ENCODE results near the gene TPSD1. TPM values are rescaled to one million over a fixed set of nuclear protein-coding genes. Genes with fewer than 3 reads are reported as not detected.

TPSD1 gene
- total and polyA plus RNA-seq, 2 donors (not counting 3 experiments of a cell fraction or from before 2014, with no cell fraction given): not detected

DNA sequence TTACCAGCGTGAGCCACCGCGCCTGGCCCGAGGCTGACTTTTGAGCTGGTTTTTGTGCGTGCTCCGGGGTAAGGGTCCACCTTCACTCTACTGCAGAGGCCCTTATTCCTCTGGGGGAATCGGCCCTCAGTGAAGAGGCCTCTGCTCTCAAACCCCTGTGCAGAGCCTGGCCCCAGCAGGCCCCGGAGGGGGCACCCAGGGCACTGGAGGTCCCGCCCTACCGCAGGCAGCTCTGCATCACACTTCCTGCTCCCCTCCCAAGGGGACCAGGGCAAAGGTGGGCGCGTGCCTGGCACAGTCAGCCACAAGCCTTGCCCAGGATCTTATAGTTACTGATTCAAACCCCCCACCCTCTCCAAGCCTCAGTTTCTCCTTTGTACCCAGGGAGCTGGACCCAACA, 50.0 kb downstream of the TPSD1 start:
- Histone ChIP-seq H3K4me2 (ENCODE audit: insufficient read depth, low read length) (no peak overlapping the region), H3K36me3 (ENCODE audit: control insufficient read depth in 2 of 2, extremely low read depth in 1 of 2, insufficient read depth in 2 of 2, low read length in 2 of 2) (no peaks in the 10 kb centered on the region)
- dilution Hi-C loops (cut with MboI; ENCODE audit: extremely low pct_ligation_motif_present, low sequenced_read_pairs): no loop called here

More for the DNA sequence above, 50.0 kb downstream of the TPSD1 start:
- no peak for TF ChIP-seq MYC (IDR thresholded peaks at IDR 0.05; ENCODE audit: low read depth, low read length)
- no peak for TF ChIP-seq EZH2 (IDR thresholded peaks at IDR 0.05; ENCODE audit: borderline replicate concordance, low read depth, low read length, severe bottlenecking)
- no peak for TF ChIP-seq FOS (IDR thresholded peaks at IDR 0.05; ENCODE audit: borderline replicate concordance, insufficient read depth, low read length)
- TF ChIP-seq POLR2AphosphoS5 (IDR thresholded peaks at IDR 0.05; ENCODE audit: insufficient read depth, low read depth, low read length): no peak
- TF ChIP-seq POLR2A (IDR thresholded peaks at IDR 0.05; ENCODE audit: low read depth, low read length): no peak
- TF ChIP-seq, protein P1, sequence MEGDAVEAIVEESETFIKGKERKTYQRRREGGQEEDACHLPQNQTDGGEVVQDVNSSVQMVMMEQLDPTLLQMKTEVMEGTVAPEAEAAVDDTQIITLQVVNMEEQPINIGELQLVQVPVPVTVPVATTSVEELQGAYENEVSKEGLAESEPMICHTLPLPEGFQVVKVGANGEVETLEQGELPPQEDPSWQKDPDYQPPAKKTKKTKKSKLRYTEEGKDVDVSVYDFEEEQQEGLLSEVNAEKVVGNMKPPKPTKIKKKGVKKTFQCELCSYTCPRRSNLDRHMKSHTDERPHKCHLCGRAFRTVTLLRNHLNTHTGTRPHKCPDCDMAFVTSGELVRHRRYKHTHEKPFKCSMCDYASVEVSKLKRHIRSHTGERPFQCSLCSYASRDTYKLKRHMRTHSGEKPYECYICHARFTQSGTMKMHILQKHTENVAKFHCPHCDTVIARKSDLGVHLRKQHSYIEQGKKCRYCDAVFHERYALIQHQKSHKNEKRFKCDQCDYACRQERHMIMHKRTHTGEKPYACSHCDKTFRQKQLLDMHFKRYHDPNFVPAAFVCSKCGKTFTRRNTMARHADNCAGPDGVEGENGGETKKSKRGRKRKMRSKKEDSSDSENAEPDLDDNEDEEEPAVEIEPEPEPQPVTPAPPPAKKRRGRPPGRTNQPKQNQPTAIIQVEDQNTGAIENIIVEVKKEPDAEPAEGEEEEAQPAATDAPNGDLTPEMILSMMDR (IDR thresholded peaks at IDR 0.05; ENCODE audit: extremely low read depth in 1 of 2, insufficient read depth in 1 of 2, low read depth in 1 of 2, low read length in 2 of 2): no peak
- no peak for TF ChIP-seq JUN (IDR thresholded peaks at IDR 0.05; ENCODE audit: borderline replicate concordance, insufficient read depth, insufficient read length, low read depth)
- TF ChIP-seq, protein P2, sequence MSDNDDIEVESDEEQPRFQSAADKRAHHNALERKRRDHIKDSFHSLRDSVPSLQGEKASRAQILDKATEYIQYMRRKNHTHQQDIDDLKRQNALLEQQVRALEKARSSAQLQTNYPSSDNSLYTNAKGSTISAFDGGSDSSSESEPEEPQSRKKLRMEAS (IDR thresholded peaks at IDR 0.05; ENCODE audit: insufficient read depth, insufficient read length): no peak
- TF ChIP-seq GATA2 (IDR thresholded peaks at IDR 0.05; ENCODE audit: insufficient read depth, insufficient read length, low read depth, low read length): no peak
- ChIA-PET POLR2A (no interaction called here), CTCF (interaction anchor here (1.0 to 1.6 kb wide), 3 partner anchors 9 to 16 kb away, joined by 3 to 5 read pairs (median 3); no protein-coding TSS in a partner anchor)
- no peak overlapping the region for H3K4me3 ChIP-seq (replicated peaks in 1 of 3; ENCODE audit: insufficient read depth in 1 of 3, low read depth in 1 of 3, low read length in 3 of 3)
- no peaks in the 10 kb centered on the region for H3K27me3 ChIP-seq (ENCODE audit: control insufficient read depth in 2 of 2, insufficient read depth in 2 of 2, low read length in 2 of 2)
- H3K79me2 ChIP-seq (ENCODE audit: control insufficient read depth, insufficient read depth, low read length): peaks cover 10% of the 10 kb centered on the region
- no peaks in the 10 kb centered on the region for H3K9me3 ChIP-seq (replicated peaks; ENCODE audit: control insufficient read depth, insufficient read depth, low read length)
- no peaks in the 10 kb centered on the region for H3K9me1 ChIP-seq (replicated peaks; ENCODE audit: control insufficient read depth, extremely low read depth, insufficient read depth, low read length)
- FAIRE-seq (no peak), DNase-seq (ENCODE audit: low read depth, low spot score) (no peak)
- H3K9ac ChIP-seq (replicated peaks; ENCODE audit: extremely low read depth, insufficient read depth, low read length): no peak overlapping the region
- no peak overlapping the region for H3K27ac ChIP-seq (ENCODE audit: insufficient read depth, low read depth, low read length)
- intact Hi-C loops (cut with micrococcal nuclease): loop anchor here (10.0 kb wide), 2 partner anchors 99 to 479 kb away; partner anchors contain the start of genes NUBP2 and SPSB3
- no peaks in the 10 kb centered on the region for H4K20me1 ChIP-seq (replicated peaks; ENCODE audit: control insufficient read depth, extremely low read depth, insufficient read depth, low read length)
- BruUV-seq (replicated peaks): no TSS peak
- H3K4me1 ChIP-seq (ENCODE audit: control insufficient read depth, extremely low read depth, insufficient read depth, low read length): peaks cover 4% of the 10 kb centered on the region
- H2AFZ ChIP-seq (ENCODE audit: low read depth, low read length): no peak overlapping the region

Data from endothelial cell of umbilical vein (primary cell).